ENCODE measurements around the gene EIF4B. TPM values are rescaled to one million over a fixed set of nuclear protein-coding genes. Genes with fewer than 3 reads are reported as not detected.

Gene EIF4B
- total and polyA plus RNA-seq, 2 of the 13 experiments (the other 11 are each of a cell fraction or from before 2014, with no cell fraction given) = 416 to 548 TPM

DNA sequence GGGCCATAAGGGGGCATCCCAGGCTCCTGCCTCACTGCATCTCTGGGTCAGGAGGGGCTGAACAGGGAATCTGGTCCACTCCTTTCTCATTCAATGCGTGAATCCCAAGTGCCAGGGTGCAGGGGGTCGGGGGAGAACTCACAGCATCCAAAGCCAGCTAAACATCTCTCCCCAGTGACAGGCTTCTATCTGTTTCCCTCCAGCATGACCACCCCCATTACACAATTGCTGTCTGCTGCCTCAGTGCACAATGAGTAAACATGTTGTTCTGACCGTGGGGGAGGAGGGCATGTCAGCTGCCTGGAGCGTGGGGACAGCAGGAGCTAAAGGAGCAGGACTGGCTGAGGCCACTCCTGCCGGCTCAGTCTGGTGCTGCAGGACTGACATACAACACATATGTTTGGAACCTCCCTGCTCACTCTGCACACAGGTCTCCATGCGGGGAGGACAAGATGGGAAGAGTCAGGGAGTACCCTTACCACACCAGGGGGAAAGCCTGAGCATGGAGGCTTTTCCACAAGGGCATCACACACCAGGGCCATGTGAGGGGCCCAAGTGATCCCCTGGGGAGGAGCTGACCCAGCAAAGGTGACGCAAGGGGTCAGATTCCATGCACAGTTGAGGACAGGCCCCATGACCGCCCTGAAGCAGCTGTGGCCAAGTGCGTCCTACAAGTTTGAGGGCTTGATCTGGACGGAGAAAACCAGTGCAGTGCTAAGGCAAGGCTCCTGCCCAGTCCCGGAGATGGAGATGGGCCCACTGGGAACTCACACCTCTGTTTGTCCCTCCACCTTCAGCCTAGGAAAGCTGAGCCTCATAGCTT, 45.0 kb downstream of the EIF4B start (continued):
- TF ChIP-seq ZNF546 (CRISPR knock-in tag; conservative IDR thresholded peaks at IDR 0.05) (no peak), GZF1 (CRISPR knock-in tag; IDR thresholded peaks at IDR 0.05) (no peak), SMARCE1 (IDR thresholded peaks at IDR 0.05; ENCODE audit: borderline replicate concordance) (no peak), MAZ (IDR thresholded peaks at IDR 0.05; ENCODE audit: borderline replicate concordance, low read depth, low read length) (no peak), MAZ (CRISPR knock-in tag; IDR thresholded peaks at IDR 0.05; ENCODE audit: low read depth) (no peak; the same call in 1 of the 2 replicates), TP53 (CRISPR knock-in tag; conservative IDR thresholded peaks at IDR 0.05) (no peak), ZNF326 (CRISPR knock-in tag; IDR thresholded peaks at IDR 0.05; ENCODE audit: borderline replicate concordance) (no peak), SALL2 (CRISPR knock-in tag; IDR thresholded peaks at IDR 0.05) (no peak), ZKSCAN1 (IDR thresholded peaks at IDR 0.05; ENCODE audit: low read length) (no peak), ZNF720 (CRISPR knock-in tag; IDR thresholded peaks at IDR 0.05) (no peak), KLF13 (CRISPR knock-in tag; IDR thresholded peaks at IDR 0.05) (no peak), IKZF4 (CRISPR knock-in tag; IDR thresholded peaks at IDR 0.05; ENCODE audit: borderline replicate concordance, low read depth, not compliant biosample characterization) (no peak), ATAD3A (CRISPR knock-in tag; IDR thresholded peaks at IDR 0.05) (no peak), ADNP (CRISPR knock-in tag; IDR thresholded peaks at IDR 0.05) (no peak), ZSCAN12 (CRISPR knock-in tag; IDR thresholded peaks at IDR 0.05) (no peak), ZNF766 (CRISPR knock-in tag; IDR thresholded peaks at IDR 0.05; ENCODE audit: borderline replicate concordance) (no peak), FOXC1 (CRISPR knock-in tag; IDR thresholded peaks at IDR 0.05; ENCODE audit: borderline replicate concordance) (no peak)
- TF ChIP-seq, protein P1, sequence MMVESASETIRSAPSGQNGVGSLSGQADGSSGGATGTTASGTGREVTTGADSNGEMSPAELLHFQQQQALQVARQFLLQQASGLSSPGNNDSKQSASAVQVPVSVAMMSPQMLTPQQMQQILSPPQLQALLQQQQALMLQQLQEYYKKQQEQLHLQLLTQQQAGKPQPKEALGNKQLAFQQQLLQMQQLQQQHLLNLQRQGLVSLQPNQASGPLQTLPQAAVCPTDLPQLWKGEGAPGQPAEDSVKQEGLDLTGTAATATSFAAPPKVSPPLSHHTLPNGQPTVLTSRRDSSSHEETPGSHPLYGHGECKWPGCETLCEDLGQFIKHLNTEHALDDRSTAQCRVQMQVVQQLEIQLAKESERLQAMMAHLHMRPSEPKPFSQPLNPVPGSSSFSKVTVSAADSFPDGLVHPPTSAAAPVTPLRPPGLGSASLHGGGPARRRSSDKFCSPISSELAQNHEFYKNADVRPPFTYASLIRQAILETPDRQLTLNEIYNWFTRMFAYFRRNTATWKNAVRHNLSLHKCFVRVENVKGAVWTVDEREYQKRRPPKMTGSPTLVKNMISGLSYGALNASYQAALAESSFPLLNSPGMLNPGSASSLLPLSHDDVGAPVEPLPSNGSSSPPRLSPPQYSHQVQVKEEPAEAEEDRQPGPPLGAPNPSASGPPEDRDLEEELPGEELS (CRISPR knock-in tag; IDR thresholded peaks at IDR 0.05) = peak; percentile 88
- TF ChIP-seq, protein P2, sequence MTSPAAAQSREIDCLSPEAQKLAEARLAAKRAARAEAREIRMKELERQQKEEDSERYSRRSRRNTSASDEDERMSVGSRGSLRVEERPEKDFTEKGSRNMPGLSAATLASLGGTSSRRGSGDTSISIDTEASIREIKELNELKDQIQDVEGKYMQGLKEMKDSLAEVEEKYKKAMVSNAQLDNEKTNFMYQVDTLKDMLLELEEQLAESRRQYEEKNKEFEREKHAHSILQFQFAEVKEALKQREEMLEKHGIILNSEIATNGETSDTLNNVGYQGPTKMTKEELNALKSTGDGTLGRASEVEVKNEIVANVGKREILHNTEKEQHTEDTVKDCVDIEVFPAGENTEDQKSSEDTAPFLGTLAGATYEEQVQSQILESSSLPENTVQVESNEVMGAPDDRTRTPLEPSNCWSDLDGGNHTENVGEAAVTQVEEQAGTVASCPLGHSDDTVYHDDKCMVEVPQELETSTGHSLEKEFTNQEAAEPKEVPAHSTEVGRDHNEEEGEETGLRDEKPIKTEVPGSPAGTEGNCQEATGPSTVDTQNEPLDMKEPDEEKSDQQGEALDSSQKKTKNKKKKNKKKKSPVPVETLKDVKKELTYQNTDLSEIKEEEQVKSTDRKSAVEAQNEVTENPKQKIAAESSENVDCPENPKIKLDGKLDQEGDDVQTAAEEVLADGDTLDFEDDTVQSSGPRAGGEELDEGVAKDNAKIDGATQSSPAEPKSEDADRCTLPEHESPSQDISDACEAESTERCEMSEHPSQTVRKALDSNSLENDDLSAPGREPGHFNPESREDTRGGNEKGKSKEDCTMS (CRISPR knock-in tag; conservative IDR thresholded peaks at IDR 0.05) = no peak
- TF ChIP-seq, protein P3, sequence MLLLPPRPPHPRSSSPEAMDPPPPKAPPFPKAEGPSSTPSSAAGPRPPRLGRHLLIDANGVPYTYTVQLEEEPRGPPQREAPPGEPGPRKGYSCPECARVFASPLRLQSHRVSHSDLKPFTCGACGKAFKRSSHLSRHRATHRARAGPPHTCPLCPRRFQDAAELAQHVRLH (CRISPR knock-in tag; IDR thresholded peaks at IDR 0.05; ENCODE audit: borderline replicate concordance, low read depth) = no peak
- TF ChIP-seq, protein P4, sequence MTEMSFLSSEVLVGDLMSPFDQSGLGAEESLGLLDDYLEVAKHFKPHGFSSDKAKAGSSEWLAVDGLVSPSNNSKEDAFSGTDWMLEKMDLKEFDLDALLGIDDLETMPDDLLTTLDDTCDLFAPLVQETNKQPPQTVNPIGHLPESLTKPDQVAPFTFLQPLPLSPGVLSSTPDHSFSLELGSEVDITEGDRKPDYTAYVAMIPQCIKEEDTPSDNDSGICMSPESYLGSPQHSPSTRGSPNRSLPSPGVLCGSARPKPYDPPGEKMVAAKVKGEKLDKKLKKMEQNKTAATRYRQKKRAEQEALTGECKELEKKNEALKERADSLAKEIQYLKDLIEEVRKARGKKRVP (CRISPR knock-in tag; IDR thresholded peaks at IDR 0.05) = peak in 1 of 2 experiments; percentile 89; a peak in 2 of 4 replicates
- TF ChIP-seq, protein P5, sequence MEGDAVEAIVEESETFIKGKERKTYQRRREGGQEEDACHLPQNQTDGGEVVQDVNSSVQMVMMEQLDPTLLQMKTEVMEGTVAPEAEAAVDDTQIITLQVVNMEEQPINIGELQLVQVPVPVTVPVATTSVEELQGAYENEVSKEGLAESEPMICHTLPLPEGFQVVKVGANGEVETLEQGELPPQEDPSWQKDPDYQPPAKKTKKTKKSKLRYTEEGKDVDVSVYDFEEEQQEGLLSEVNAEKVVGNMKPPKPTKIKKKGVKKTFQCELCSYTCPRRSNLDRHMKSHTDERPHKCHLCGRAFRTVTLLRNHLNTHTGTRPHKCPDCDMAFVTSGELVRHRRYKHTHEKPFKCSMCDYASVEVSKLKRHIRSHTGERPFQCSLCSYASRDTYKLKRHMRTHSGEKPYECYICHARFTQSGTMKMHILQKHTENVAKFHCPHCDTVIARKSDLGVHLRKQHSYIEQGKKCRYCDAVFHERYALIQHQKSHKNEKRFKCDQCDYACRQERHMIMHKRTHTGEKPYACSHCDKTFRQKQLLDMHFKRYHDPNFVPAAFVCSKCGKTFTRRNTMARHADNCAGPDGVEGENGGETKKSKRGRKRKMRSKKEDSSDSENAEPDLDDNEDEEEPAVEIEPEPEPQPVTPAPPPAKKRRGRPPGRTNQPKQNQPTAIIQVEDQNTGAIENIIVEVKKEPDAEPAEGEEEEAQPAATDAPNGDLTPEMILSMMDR (CRISPR knock-in tag; IDR thresholded peaks at IDR 0.05) = 0 out of 2 replicates have a peak, but pooled peaks have one; percentile 35
